HEK293 (cell line): Measurements from ENCODE around the gene GCNA.

Experiments
- CTCF ChIA-PET: fragments of 350-600 bp; formaldehyde crosslinking; extraction: SDS; loops from one replicate; lab custom pipeline; 2021; ENCODE audit warnings: antibody characterized with exemption; lab: Yijun Ruan, JAX
- POLR2A ChIA-PET: fragments of 300-600 bp; formaldehyde crosslinking; extraction: SDS; loops from one replicate; lab custom pipeline; 2020; ENCODE audit warnings: antibody characterized with exemption, inconsistent platforms; lab: Yijun Ruan, JAX
- H3K27ac ChIP-seq: fragments of 200-500 bp; sonication (Bioruptor generic); 2 replicates; pipeline ENCODE4 v1.5.1; 2014; ENCODE audit warnings: low read depth, low read length, control low read depth, inconsistent platforms; ENCODE audit errors: extremely low read depth
- H3K36me3 ChIP-seq, 2 experiments: fragments of 200-500 bp in 1 of 2; sonication (Bioruptor generic) in 1 of 2; 1 replicate in 1 of 2; 2 replicates in 1 of 2; pipeline ENCODE4 v1.5.1; 2014 to 2017; ENCODE audit warnings: inconsistent platforms in 2 of 2, low read length in 2 of 2; ENCODE audit not compliant: control insufficient read depth in 2 of 2, insufficient read depth in 1 of 2
- H3K4me1 ChIP-seq: fragments of 200-500 bp; sonication (Bioruptor generic); 2 replicates; pipeline ENCODE4 v1.5.1; 2014; ENCODE audit warnings: mild to moderate bottlenecking, low read length, inconsistent platforms; ENCODE audit not compliant: control insufficient read depth, insufficient read depth
- H3K4me3 ChIP-seq: 2 replicates; pipeline ENCODE4 v1.5.1; 2011; ENCODE audit warnings: low read depth, mild to moderate bottlenecking, control low read depth, low read length, moderate library complexity
- H3K9me3 ChIP-seq: fragments of 200-500 bp; sonication (Bioruptor generic); 2 replicates; pipeline ENCODE4 v1.5.1; 2014; ENCODE audit warnings: low read depth, low read length, inconsistent platforms; ENCODE audit not compliant: control insufficient read depth, insufficient read depth
- RBAK ChIP-seq: fragments of 450-650 bp; formaldehyde crosslinking; IDR thresholded peaks from 2 replicates; pipeline ENCODE4 v1.5.1; 2016; ENCODE audit warnings: missing biosample characterization, missing genetic modification characterization
- ZBTB17 ChIP-seq: fragments of 450-650 bp; formaldehyde crosslinking; IDR thresholded peaks from 2 replicates; pipeline ENCODE4 v1.5.1; 2016; ENCODE audit warnings: missing biosample characterization, missing genetic modification characterization
- ZBTB48 ChIP-seq: fragments of 450-650 bp; formaldehyde crosslinking; IDR thresholded peaks from 2 replicates; pipeline ENCODE4 v1.5.1; 2016; ENCODE audit warnings: missing biosample characterization, missing genetic modification characterization
- ZEB2 ChIP-seq: fragments of 450-650 bp; formaldehyde crosslinking; IDR thresholded peaks from 2 replicates; pipeline ENCODE4 v1.5.1; 2016; ENCODE audit warnings: missing biosample characterization, missing genetic modification characterization
- ZFHX2 ChIP-seq: fragments of 450-650 bp; formaldehyde crosslinking; conservative IDR thresholded peaks from 2 replicates; pipeline ENCODE4 v1.5.1; 2016; ENCODE audit warnings: missing biosample characterization, missing genetic modification characterization
- ZNF114 ChIP-seq: fragments of 450-650 bp; formaldehyde crosslinking; IDR thresholded peaks from 2 replicates; pipeline ENCODE4 v1.5.0; 2017; ENCODE audit warnings: missing biosample characterization, missing genetic modification characterization
- ZNF169 ChIP-seq: fragments of 450-650 bp; formaldehyde crosslinking; IDR thresholded peaks from 2 replicates; pipeline ENCODE4 v1.5.1; 2016; ENCODE audit warnings: missing biosample characterization, missing genetic modification characterization
- ZNF2 ChIP-seq: fragments of 450-650 bp; formaldehyde crosslinking; IDR thresholded peaks from 2 replicates; pipeline ENCODE4 v1.5.1; 2016; ENCODE audit warnings: missing biosample characterization, missing genetic modification characterization
- ZNF214 ChIP-seq: fragments of 450-650 bp; formaldehyde crosslinking; IDR thresholded peaks from 2 replicates; pipeline ENCODE4 v1.5.1; 2017; ENCODE audit warnings: missing biosample characterization, mild to moderate bottlenecking, missing genetic modification characterization, borderline replicate concordance
- ZNF266 ChIP-seq: fragments of 450-650 bp; formaldehyde crosslinking; IDR thresholded peaks from 2 replicates; pipeline ENCODE4 v1.5.1; 2016; ENCODE audit warnings: missing biosample characterization, missing genetic modification characterization, low read depth
- ZNF280C ChIP-seq: fragments of 450-650 bp; formaldehyde crosslinking; IDR thresholded peaks from 2 replicates; pipeline ENCODE4 v1.5.1; 2016; ENCODE audit warnings: missing biosample characterization, missing genetic modification characterization
- ZNF324 ChIP-seq: fragments of 450-650 bp; formaldehyde crosslinking; IDR thresholded peaks from 2 replicates; pipeline ENCODE4 v1.5.1; 2016; ENCODE audit warnings: missing biosample characterization, missing genetic modification characterization
- ZNF354C ChIP-seq: fragments of 450-650 bp; formaldehyde crosslinking; IDR thresholded peaks from 2 replicates; pipeline ENCODE4 v1.5.1; 2016; ENCODE audit warnings: missing biosample characterization, missing genetic modification characterization, low read depth, borderline replicate concordance
- ZNF473 ChIP-seq: fragments of 450-650 bp; formaldehyde crosslinking; IDR thresholded peaks from 2 replicates; pipeline ENCODE4 v1.5.1; 2017; ENCODE audit warnings: missing biosample characterization, missing genetic modification characterization
- ZNF48 ChIP-seq: fragments of 450-650 bp; formaldehyde crosslinking; IDR thresholded peaks from 2 replicates; pipeline ENCODE4 v1.5.1; 2016; ENCODE audit warnings: missing biosample characterization, missing genetic modification characterization
- ZNF521 ChIP-seq: fragments of 450-650 bp; formaldehyde crosslinking; IDR thresholded peaks from 2 replicates; pipeline ENCODE4 v1.5.1; 2017; ENCODE audit warnings: missing biosample characterization, mild to moderate bottlenecking, missing genetic modification characterization
- ZNF548 ChIP-seq: fragments of 450-650 bp; formaldehyde crosslinking; IDR thresholded peaks from 2 replicates; pipeline ENCODE4 v1.5.1; 2016; ENCODE audit warnings: missing biosample characterization, missing genetic modification characterization
- ZNF560 ChIP-seq: fragments of 450-650 bp; formaldehyde crosslinking; IDR thresholded peaks from 2 replicates; pipeline ENCODE4 v1.5.1; 2017; ENCODE audit warnings: missing biosample characterization, missing genetic modification characterization, borderline replicate concordance
- ZNF585B ChIP-seq: fragments of 450-650 bp; formaldehyde crosslinking; IDR thresholded peaks from 2 replicates; pipeline ENCODE4 v1.5.1; 2016; ENCODE audit warnings: missing biosample characterization, missing genetic modification characterization
- ZNF658 ChIP-seq: fragments of 450-650 bp; formaldehyde crosslinking; IDR thresholded peaks from 2 replicates; pipeline ENCODE4; 2016; ENCODE audit warnings: missing biosample characterization, missing genetic modification characterization
- ZNF660 ChIP-seq: fragments of 450-650 bp; IDR thresholded peaks from 2 replicates; pipeline ENCODE4 v1.5.1; 2018; ENCODE audit warnings: missing biosample characterization, mild to moderate bottlenecking, missing genetic modification characterization
- ZNF670 ChIP-seq: fragments of 450-650 bp; formaldehyde crosslinking; IDR thresholded peaks from 2 replicates; pipeline ENCODE4 v1.5.1; 2016; ENCODE audit warnings: missing biosample characterization, missing genetic modification characterization, low read depth
- ZNF692 ChIP-seq: fragments of 450-650 bp; formaldehyde crosslinking; IDR thresholded peaks from 2 replicates; pipeline ENCODE4 v1.5.1; 2016; ENCODE audit warnings: missing biosample characterization, missing genetic modification characterization
- ZNF791 ChIP-seq: fragments of 450-650 bp; formaldehyde crosslinking; IDR thresholded peaks from 2 replicates; pipeline ENCODE4 v1.5.1; 2016; ENCODE audit warnings: missing biosample characterization, missing genetic modification characterization
- ZNF837 ChIP-seq: fragments of 450-650 bp; formaldehyde crosslinking; IDR thresholded peaks from 2 replicates; pipeline ENCODE4 v1.5.1; 2016; ENCODE audit warnings: missing biosample characterization, missing genetic modification characterization
- ZNF843 ChIP-seq: fragments of 450-650 bp; formaldehyde crosslinking; IDR thresholded peaks from 2 replicates; pipeline ENCODE4 v1.5.1; 2016; ENCODE audit warnings: missing biosample characterization, missing genetic modification characterization
- TF ChIP-seq, protein P1 (sequence below): fragments of 450-650 bp; formaldehyde crosslinking; IDR thresholded peaks from 2 replicates; pipeline ENCODE4 v1.5.1; 2017; ENCODE audit warnings: missing biosample characterization, missing genetic modification characterization

GCNA gene

GRCh38 chrX:71618303-71618721 lies 40.1 kb downstream of the GCNA start, which contains the start of gene CXCR3:
Gene CXCR3 (minus strand): TSS chrX:71618511. CDS start chrX:71618449, 62 bp downstream.
- POLR2A ChIA-PET, result no interaction called here
- H3K9me3 ChIP-seq, result no peaks in the 10 kb centered on the region

GRCh38 chrX:71618787-71619186 lies 40.5 kb downstream of the GCNA start:
- H3K4me1 ChIP-seq, result no peaks in the 10 kb centered on the region

More at GRCh38 chrX:71618303-71618721, 40.1 kb downstream of the GCNA start, which contains the start of gene CXCR3:
- TF ChIP-seq ZNF660 (tag by site-specific recombination) (no peak), ZNF48 (tag by site-specific recombination) (no peak), ZBTB17 (tag by site-specific recombination) (no peak), ZNF2 (tag by site-specific recombination) (no peak), ZNF266 (no peak), ZNF324 (no peak), ZNF521 (tag by site-specific recombination) (no peak), RBAK (no peak), ZNF585B (tag by site-specific recombination) (no peak), ZNF214 (tag by site-specific recombination) (no peak), ZNF791 (tag by site-specific recombination) (no peak)
- TF ChIP-seq, protein P1, sequence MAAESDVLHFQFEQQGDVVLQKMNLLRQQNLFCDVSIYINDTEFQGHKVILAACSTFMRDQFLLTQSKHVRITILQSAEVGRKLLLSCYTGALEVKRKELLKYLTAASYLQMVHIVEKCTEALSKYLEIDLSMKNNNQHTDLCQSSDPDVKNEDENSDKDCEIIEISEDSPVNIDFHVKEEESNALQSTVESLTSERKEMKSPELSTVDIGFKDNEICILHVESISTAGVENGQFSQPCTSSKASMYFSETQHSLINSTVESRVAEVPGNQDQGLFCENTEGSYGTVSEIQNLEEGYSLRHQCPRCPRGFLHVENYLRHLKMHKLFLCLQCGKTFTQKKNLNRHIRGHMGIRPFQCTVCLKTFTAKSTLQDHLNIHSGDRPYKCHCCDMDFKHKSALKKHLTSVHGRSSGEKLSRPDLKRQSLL, result no peak
- no peaks in the 10 kb centered on the region for H3K4me1 ChIP-seq
- no peak within 1 kb of the TSS for H3K27ac ChIP-seq
- peaks cover 0 to 5% of the 10 kb centered on the region in 2 experiments; a peak in 2 of 3 replicates for H3K36me3 ChIP-seq
- CTCF ChIA-PET, result interaction anchor here (1.3 kb wide), 1 partner anchor 34 kb away, joined by 3 read pairs; no protein-coding TSS in a partner anchor
- H3K4me3 ChIP-seq, result no peak within 1 kb of the TSS

More at GRCh38 chrX:71618787-71619186, 40.5 kb downstream of the GCNA start:
- POLR2A ChIA-PET, result no interaction called here
- Histone ChIP-seq H3K9me3 (no peaks in the 10 kb centered on the region), H3K4me3 (no peak overlapping the region), H3K27ac (no peak overlapping the region), H3K36me3 (no peaks in the 10 kb centered on the region; a peak in 1 of 3 replicates)
- TF ChIP-seq ZNF169 (tag by site-specific recombination) (no peak), ZNF658 (tag by site-specific recombination) (no peak), ZNF280C (no peak), ZNF560 (tag by site-specific recombination) (no peak), ZNF843 (no peak), ZNF837 (no peak), ZNF548 (tag by site-specific recombination) (no peak), ZEB2 (tag by site-specific recombination) (no peak), ZNF473 (tag by site-specific recombination) (no peak), ZNF692 (tag by site-specific recombination) (no peak), ZBTB48 (no peak), ZNF114 (no peak), ZNF670 (tag by site-specific recombination) (no peak), ZNF354C (no peak), ZFHX2 (tag by site-specific recombination) (no peak)
- CTCF ChIA-PET, result interaction anchor here (0.6 to 1.3 kb wide), 2 partner anchors 34 to 60 kb away, joined by 3 to 4 read pairs; no protein-coding TSS in a partner anchor
